ENCODE data around the gene STK32C.

Gene STK32C

DNA sequence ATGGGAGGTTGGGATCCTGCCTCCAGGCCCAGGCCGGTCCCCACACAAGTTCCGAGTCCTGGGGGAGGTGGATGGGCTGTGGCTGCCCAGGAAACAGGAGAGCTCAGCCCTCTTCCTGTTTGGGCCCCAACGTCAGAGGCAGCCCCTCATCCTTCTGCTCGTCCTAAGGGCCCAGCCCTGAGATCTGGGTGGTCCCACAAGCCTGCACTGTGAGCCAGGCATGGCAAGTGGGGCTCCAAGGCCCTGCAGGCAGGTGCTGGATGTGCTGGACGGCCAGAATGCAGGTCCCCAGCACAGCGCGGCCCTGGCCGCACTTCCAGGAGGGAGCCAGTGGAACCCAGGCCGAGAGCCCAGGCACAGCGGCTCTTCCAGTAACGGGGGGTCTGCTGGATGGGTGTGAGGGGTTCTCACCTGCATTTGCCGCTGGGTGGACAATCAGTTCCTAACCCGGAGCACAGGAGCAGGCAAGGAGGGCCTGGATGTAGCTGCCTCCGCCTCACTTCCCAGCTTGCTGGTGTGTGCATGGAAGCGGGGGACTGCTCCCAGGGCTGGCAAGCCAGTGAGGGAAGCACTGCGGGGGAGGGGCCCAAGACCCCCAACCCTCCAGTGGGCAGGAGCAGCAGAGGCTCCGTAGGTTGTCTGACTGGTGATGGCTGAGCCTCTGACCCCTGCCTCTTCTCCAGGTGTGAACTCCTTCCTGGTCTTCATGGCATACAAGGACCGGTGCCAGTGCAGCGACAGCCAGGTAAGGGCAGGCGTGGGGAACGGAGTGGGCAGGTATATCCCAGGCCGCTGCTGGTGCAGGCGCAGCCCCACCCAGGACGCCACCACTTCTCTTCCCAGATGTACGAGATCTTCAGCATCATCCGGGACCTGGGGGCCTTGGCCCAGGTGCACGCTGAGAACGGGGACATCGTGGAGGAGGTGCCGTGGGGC, 111.3 kb downstream of the STK32C start:
- H3K36me3 ChIP-seq (ENCODE audit: insufficient read depth, low read length) = no peaks in the 10 kb centered on the region
- H3K9ac ChIP-seq (ENCODE audit: insufficient read length) = no peak overlapping the region
- TF ChIP-seq FOXP2 (optimal IDR thresholded peaks at IDR 0.05; ENCODE audit: control extremely low read depth, extremely low read length, insufficient read depth) (no peak), POLR2AphosphoS5 (IDR thresholded peaks at IDR 0.05; ENCODE audit: borderline replicate concordance, low read depth, low read length) (no peak), EZH2 (IDR thresholded peaks at IDR 0.05) (no peak)
- H3K27ac ChIP-seq = no peak overlapping the region
- no peaks in the 10 kb centered on the region for H3K9me3 ChIP-seq (ENCODE audit: low read depth, low read length)
- H3K4me3 ChIP-seq = no peak overlapping the region
- no peak for DNase-seq (ENCODE audit: low read depth, low spot score)

DNA sequence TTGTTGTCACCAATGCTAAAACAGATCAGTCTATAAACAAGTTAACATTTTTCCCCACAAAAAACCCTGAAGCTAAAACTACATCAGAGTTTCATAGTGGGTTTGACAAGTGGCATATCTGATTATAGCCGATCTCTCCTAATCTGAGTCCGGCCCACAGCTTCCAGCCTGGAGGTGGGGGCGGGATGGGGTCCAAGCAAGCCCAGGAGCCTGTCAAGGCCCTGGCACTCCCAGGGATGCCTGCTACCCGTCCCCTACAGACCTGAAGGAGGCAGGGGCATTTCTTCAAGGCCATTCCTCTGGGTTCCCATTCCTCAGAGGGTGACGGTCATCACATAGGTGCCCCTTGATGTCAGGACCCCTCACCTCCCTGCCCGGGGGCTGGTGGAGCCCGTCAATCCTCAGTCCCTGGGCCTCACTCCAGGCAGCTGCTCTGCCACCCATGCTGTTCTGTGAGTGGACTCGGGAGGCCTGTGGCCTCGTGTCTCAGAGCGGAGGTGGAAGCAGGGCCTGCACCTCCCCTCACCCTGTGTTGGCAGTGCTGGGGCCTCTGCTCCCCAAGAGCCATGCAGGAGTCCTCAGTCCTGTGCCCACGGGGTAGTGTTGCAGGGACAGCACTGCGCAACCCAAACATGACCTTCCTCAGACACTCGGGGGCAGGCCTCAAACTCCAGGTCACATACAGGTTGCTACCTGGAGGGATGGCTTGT, 112.2 kb downstream of the STK32C start:
- Histone ChIP-seq H3K9me3 (ENCODE audit: low read depth, low read length) (no peaks in the 10 kb centered on the region), H3K4me3 (no peak overlapping the region)
- TF ChIP-seq POLR2AphosphoS5 (IDR thresholded peaks at IDR 0.05; ENCODE audit: borderline replicate concordance, low read depth, low read length) (no peak), FOXP2 (optimal IDR thresholded peaks at IDR 0.05; ENCODE audit: control extremely low read depth, extremely low read length, insufficient read depth) (no peak), EZH2 (IDR thresholded peaks at IDR 0.05) (no peak)

DNA sequence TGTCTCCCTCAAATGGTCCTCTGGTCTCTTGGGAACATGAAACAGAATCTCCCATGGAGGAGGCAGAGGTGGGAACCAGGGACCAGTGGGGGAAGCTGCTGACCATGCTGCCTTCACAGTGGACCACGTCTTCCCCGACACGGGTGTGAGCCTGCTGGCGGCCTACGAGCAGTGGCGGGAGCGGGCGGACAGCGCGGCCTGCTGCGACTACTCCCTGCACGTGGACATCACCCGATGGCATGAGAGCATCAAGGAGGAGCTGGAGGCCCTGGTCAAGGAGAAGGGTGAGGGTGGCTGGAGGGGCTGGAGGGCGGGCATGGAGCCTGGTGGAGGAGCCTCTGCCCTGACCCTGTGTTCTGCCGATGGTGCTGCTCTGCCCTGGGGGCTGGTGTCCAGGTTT, 113.0 kb downstream of the STK32C start:
- Histone ChIP-seq H3K9ac (ENCODE audit: insufficient read length) (no peak overlapping the region), H3K4me3 (no peak overlapping the region), H3K9me3 (ENCODE audit: low read depth, low read length) (no peaks in the 10 kb centered on the region), H3K27ac (no peak overlapping the region), H3K36me3 (ENCODE audit: insufficient read depth, low read length) (no peaks in the 10 kb centered on the region)
- TF ChIP-seq POLR2AphosphoS5 (IDR thresholded peaks at IDR 0.05; ENCODE audit: borderline replicate concordance, low read depth, low read length) (no peak), EZH2 (IDR thresholded peaks at IDR 0.05) (no peak), FOXP2 (optimal IDR thresholded peaks at IDR 0.05; ENCODE audit: control extremely low read depth, extremely low read length, insufficient read depth) (no peak)
- DNase-seq (ENCODE audit: low read depth, low spot score) = no peak

More for the DNA sequence above, 112.2 kb downstream of the STK32C start:
- Histone ChIP-seq H3K27ac (no peak overlapping the region), H3K36me3 (ENCODE audit: insufficient read depth, low read length) (no peaks in the 10 kb centered on the region), H3K9ac (ENCODE audit: insufficient read length) (no peak overlapping the region)
- DNase-seq (ENCODE audit: low read depth, low spot score) = no peak

DNA sequence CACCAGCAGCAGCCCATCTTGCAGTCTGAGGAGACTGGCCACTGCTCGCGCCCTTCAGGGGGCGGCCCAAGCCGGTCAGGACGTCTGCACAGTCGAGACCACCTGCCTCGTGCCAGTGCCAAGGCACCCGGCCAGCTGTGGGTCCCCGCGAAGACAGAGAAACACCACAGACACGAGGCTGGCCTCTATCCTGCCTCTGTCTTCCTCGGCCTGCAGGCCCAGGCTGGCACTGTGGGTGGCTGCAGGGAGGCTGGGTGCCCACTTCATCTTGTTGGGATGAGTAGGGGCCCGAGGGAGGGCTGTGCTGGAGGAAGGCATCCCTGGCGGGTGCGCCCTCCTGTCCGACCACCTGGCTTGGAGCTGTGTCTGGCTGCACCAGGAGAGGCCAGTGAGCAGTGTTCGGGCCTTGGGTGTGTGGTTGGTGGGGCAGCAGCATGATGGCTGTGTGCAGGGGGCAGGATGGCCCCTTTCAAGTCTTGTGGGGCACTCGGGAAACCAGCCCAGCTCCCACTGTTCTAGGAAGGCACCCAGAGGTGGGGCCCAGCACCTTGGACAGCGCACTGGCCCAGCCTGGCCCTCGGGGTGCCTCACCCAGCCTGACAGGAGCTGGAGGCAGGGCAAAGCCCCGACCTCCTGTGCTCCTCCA, 113.7 kb downstream of the STK32C start:
- Histone ChIP-seq H3K36me3 (ENCODE audit: insufficient read depth, low read length) (no peaks in the 10 kb centered on the region), H3K27ac (no peak overlapping the region), H3K4me3 (no peak overlapping the region), H3K9me3 (ENCODE audit: low read depth, low read length) (no peaks in the 10 kb centered on the region), H3K9ac (ENCODE audit: insufficient read length) (no peak overlapping the region)
- no peak for DNase-seq (ENCODE audit: low read depth, low spot score)
- TF ChIP-seq EZH2 (IDR thresholded peaks at IDR 0.05) (no peak), FOXP2 (optimal IDR thresholded peaks at IDR 0.05; ENCODE audit: control extremely low read depth, extremely low read length, insufficient read depth) (no peak), POLR2AphosphoS5 (IDR thresholded peaks at IDR 0.05; ENCODE audit: borderline replicate concordance, low read depth, low read length) (no peak)

- H3K36me3 ChIP-seq (ENCODE audit: insufficient read depth, low read length) = no peaks in the 10 kb centered on the region
- H3K4me3 ChIP-seq = no peak overlapping the region
- no peak overlapping the region for H3K27ac ChIP-seq
- TF ChIP-seq POLR2AphosphoS5 (IDR thresholded peaks at IDR 0.05; ENCODE audit: borderline replicate concordance, low read depth, low read length) (no peak), FOXP2 (optimal IDR thresholded peaks at IDR 0.05; ENCODE audit: control extremely low read depth, extremely low read length, insufficient read depth) (no peak), EZH2 (IDR thresholded peaks at IDR 0.05) (no peak)
- no peaks in the 10 kb centered on the region for H3K9me3 ChIP-seq (ENCODE audit: low read depth, low read length)
- DNase-seq (ENCODE audit: low read depth, low spot score) = no peak
- H3K9ac ChIP-seq (ENCODE audit: insufficient read length) = no peak overlapping the region
These were observed 114.6 kb downstream of the STK32C start for GRCh38 chr10:132192991-132193665.

GRCh38 chr10:132192076-132192975, 115.4 kb downstream of the STK32C start:
- H3K27ac ChIP-seq = no peak overlapping the region
- H3K9ac ChIP-seq (ENCODE audit: insufficient read length) = no peak overlapping the region
- H3K36me3 ChIP-seq (ENCODE audit: insufficient read depth, low read length) = no peaks in the 10 kb centered on the region
- DNase-seq (ENCODE audit: low read depth, low spot score) = no peak
- H3K4me3 ChIP-seq = no peak overlapping the region
- no peaks in the 10 kb centered on the region for H3K9me3 ChIP-seq (ENCODE audit: low read depth, low read length)
- no peak for TF ChIP-seq EZH2 (IDR thresholded peaks at IDR 0.05)
- TF ChIP-seq FOXP2 (optimal IDR thresholded peaks at IDR 0.05; ENCODE audit: control extremely low read depth, extremely low read length, insufficient read depth) = no peak
- no peak for TF ChIP-seq POLR2AphosphoS5 (IDR thresholded peaks at IDR 0.05; ENCODE audit: borderline replicate concordance, low read depth, low read length)

GRCh38 chr10:132189810-132190422, 117.8 kb downstream of the STK32C start:
- H3K4me3 ChIP-seq = no peak overlapping the region
- no peaks in the 10 kb centered on the region for H3K36me3 ChIP-seq (ENCODE audit: insufficient read depth, low read length)
- TF ChIP-seq EZH2 (IDR thresholded peaks at IDR 0.05) (no peak), POLR2AphosphoS5 (IDR thresholded peaks at IDR 0.05; ENCODE audit: borderline replicate concordance, low read depth, low read length) (no peak), FOXP2 (optimal IDR thresholded peaks at IDR 0.05; ENCODE audit: control extremely low read depth, extremely low read length, insufficient read depth) (no peak)
- no peak overlapping the region for H3K9ac ChIP-seq (ENCODE audit: insufficient read length)
- no peaks in the 10 kb centered on the region for H3K9me3 ChIP-seq (ENCODE audit: low read depth, low read length)
- no peak for DNase-seq (ENCODE audit: low read depth, low spot score)
- no peak overlapping the region for H3K27ac ChIP-seq

Measured in SK-N-MC (cell line).